ENCODE data around the gene AHRR. TPM values are rescaled to one million over a fixed set of nuclear protein-coding genes. Genes with fewer than 3 reads are reported as not detected.

AHRR gene
- polyA plus RNA-seq, 2 of the 4 experiments (the other 2 are of a cell fraction), result 1.2 to 1.7 TPM

DNA sequence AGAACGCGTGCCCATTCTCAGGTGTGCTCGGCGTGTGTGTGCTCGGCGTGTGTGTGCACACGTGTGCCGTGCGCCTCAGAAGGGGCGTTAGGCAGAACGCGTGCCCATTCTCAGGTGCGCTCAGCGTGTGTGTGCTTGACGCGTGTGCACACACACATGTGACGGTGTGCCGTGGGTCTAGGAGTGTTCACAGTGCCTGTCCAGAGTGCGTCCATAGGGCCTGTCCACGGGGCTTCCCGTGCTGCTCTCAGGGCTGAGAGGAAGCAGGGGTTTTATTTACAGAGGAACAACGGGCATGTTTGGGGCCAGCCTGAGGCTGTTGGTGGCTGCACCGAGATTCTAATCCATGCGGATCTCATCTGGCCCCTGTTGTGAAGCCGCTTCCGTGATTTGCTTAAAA, 14.2 kb upstream of the AHRR start:
- H3K4me3 ChIP-seq, result no peak overlapping the region
- H3K9me3 ChIP-seq, result no peaks in the 10 kb centered on the region
- no peak for ATAC-seq
- POLR2A ChIA-PET, result no interaction called here
- no peak overlapping the region for H3K27ac ChIP-seq
- TF ChIP-seq POLR2A (IDR thresholded peaks at IDR 0.05; ENCODE audit: low read length), result no peak
- TF ChIP-seq HOXA7 (CRISPR knock-in tag; IDR thresholded peaks at IDR 0.05), result no peak
- TF ChIP-seq ZNF302 (CRISPR knock-in tag; IDR thresholded peaks at IDR 0.05), result no peak
- no peak for TF ChIP-seq ESRRA (IDR thresholded peaks at IDR 0.05; ENCODE audit: borderline replicate concordance, low read length)
- no peak for TF ChIP-seq CBX2 (IDR thresholded peaks at IDR 0.05; ENCODE audit: borderline replicate concordance, low read depth)
- TF ChIP-seq NR3C1 (IDR thresholded peaks at IDR 0.05), result no peak
- TF ChIP-seq, protein P1, sequence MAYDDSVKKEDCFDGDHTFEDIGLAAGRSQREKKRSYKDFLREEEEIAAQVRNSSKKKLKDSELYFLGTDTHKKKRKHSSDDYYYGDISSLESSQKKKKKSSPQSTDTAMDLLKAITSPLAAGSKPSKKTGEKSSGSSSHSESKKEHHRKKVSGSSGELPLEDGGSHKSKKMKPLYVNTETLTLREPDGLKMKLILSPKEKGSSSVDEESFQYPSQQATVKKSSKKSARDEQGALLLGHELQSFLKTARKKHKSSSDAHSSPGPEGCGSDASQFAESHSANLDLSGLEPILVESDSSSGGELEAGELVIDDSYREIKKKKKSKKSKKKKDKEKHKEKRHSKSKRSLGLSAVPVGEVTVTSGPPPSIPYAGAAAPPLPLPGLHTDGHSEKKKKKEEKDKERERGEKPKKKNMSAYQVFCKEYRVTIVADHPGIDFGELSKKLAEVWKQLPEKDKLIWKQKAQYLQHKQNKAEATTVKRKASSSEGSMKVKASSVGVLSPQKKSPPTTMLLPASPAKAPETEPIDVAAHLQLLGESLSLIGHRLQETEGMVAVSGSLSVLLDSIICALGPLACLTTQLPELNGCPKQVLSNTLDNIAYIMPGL (CRISPR knock-in tag; IDR thresholded peaks at IDR 0.05; ENCODE audit: borderline replicate concordance), result no peak
- no peak for TF ChIP-seq HDAC2 (IDR thresholded peaks at IDR 0.05)
- TF ChIP-seq NPAS2 (CRISPR knock-in tag; IDR thresholded peaks at IDR 0.05; ENCODE audit: borderline replicate concordance), result no peak
- TF ChIP-seq HOXB5 (CRISPR knock-in tag; IDR thresholded peaks at IDR 0.05), result no peak
- no peak for TF ChIP-seq TFCP2L1 (CRISPR knock-in tag; IDR thresholded peaks at IDR 0.05)
- TF ChIP-seq BHLHE40 (IDR thresholded peaks at IDR 0.05; ENCODE audit: low read depth, low read length), result no peak
- no peak for TF ChIP-seq EHMT2 (IDR thresholded peaks at IDR 0.05; ENCODE audit: low read depth)
- TF ChIP-seq RFX5 (IDR thresholded peaks at IDR 0.05), result no peak
- no peak for TF ChIP-seq CHD2 (IDR thresholded peaks at IDR 0.05; ENCODE audit: low read length, partially characterized antibody)
- TF ChIP-seq, protein P2, sequence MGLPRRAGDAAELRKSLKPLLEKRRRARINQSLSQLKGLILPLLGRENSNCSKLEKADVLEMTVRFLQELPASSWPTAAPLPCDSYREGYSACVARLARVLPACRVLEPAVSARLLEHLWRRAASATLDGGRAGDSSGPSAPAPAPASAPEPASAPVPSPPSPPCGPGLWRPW (IDR thresholded peaks at IDR 0.05), result no peak
- no peak for TF ChIP-seq MYC (IDR thresholded peaks at IDR 0.05; ENCODE audit: borderline replicate concordance, low read length)
- TF ChIP-seq GATA3 (IDR thresholded peaks at IDR 0.05; ENCODE audit: borderline replicate concordance), result no peak
- no peak for TF ChIP-seq RARB (CRISPR knock-in tag; IDR thresholded peaks at IDR 0.05)
- TF ChIP-seq, protein P3, sequence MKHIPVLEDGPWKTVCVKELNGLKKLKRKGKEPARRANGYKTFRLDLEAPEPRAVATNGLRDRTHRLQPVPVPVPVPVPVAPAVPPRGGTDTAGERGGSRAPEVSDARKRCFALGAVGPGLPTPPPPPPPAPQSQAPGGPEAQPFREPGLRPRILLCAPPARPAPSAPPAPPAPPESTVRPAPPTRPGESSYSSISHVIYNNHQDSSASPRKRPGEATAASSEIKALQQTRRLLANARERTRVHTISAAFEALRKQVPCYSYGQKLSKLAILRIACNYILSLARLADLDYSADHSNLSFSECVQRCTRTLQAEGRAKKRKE (CRISPR knock-in tag; IDR thresholded peaks at IDR 0.05; ENCODE audit: low read depth), result no peak
- WGBS (ENCODE audit: missing lambda C conversion rate), result 91% methylated on average over 13 of the region's 26 CpGs
- CTCF ChIA-PET, result interaction anchor here (0.8 to 4.2 kb wide), 3 partner anchors 9 to 121 kb away, joined by 3 to 21 read pairs (median 5); partner anchors contain the start of gene AHRR
- DNase-seq (ENCODE audit: low read depth in 1 of 2, low spot score in 1 of 2), result no peak
- no peak for FAIRE-seq
- no peaks in the 10 kb centered on the region for H3K4me1 ChIP-seq
- H3K4me2 ChIP-seq, result no peak overlapping the region

DNA sequence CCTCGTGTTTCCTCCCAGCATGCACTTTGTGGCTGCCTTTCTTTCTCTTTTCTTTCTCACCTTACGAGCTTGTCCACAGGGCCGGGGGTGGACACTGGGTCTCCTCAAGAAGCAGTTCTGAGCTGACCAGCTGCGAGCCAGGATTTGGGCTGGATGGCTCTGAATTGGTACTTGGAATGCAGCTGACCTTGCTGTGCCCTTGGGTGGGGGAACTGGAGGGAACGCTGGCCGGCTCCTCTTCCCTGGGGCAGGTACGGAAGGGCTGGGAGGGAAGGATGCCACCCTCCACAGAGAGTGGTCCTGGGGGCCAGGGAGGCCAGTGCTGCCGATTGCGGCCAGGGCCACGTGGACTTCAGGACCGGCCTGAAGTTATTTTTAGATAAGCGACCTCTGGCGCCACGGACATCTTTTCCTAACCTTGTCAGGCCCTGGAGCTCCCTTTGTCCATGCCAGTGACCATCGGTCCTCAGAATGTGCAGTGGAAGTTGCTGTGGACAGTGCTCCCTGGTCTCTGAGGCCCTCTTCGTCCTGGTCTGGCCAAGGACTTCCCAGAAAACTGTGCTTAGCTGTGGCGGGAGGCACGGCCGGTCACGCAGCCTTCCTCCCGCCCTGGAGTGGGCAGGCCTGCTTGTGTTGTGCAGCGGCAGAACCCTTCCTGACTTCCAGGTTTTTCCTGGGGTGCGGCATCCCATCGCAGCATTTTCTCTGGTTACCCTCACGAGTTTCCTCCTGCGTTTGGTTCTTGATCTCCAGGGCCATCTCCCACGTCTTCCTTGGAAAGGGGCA, 13.5 kb upstream of the AHRR start:
- FAIRE-seq (no peak), DNase-seq (ENCODE audit: low read depth in 1 of 2, low spot score in 1 of 2) (no peak), ATAC-seq (no peak)
- WGBS (ENCODE audit: missing lambda C conversion rate), result 92% methylated on average over 25 of the region's 27 CpGs
- H3K4me2 ChIP-seq, result no peak overlapping the region
- CTCF ChIA-PET, result interaction anchor here (0.8 to 4.2 kb wide), 5 partner anchors 9 to 120 kb away, joined by 3 to 21 read pairs (median 3); partner anchors contain the start of gene AHRR
- no peak overlapping the region for H3K27ac ChIP-seq
- no peak overlapping the region for H3K4me3 ChIP-seq
- no peaks in the 10 kb centered on the region for H3K9me3 ChIP-seq
- POLR2A ChIA-PET, result no interaction called here
- no peak for TF ChIP-seq HOXB5 (CRISPR knock-in tag; IDR thresholded peaks at IDR 0.05)
- no peak for TF ChIP-seq ZC3H11A (IDR thresholded peaks at IDR 0.05)
- TF ChIP-seq NR3C1 (IDR thresholded peaks at IDR 0.05), result no peak
- no peak for TF ChIP-seq MAFK (IDR thresholded peaks at IDR 0.05; ENCODE audit: partially characterized antibody)
- TF ChIP-seq POLR2A (IDR thresholded peaks at IDR 0.05; ENCODE audit: low read length), result no peak
- TF ChIP-seq, protein P4, sequence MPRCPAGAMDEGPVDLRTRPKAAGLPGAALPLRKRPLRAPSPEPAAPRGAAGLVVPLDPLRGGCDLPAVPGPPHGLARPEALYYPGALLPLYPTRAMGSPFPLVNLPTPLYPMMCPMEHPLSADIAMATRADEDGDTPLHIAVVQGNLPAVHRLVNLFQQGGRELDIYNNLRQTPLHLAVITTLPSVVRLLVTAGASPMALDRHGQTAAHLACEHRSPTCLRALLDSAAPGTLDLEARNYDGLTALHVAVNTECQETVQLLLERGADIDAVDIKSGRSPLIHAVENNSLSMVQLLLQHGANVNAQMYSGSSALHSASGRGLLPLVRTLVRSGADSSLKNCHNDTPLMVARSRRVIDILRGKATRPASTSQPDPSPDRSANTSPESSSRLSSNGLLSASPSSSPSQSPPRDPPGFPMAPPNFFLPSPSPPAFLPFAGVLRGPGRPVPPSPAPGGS (IDR thresholded peaks at IDR 0.05), result no peak
- TF ChIP-seq RCOR1 (IDR thresholded peaks at IDR 0.05; ENCODE audit: low read depth, low read length), result no peak
- no peak for TF ChIP-seq BHLHE40 (IDR thresholded peaks at IDR 0.05; ENCODE audit: low read depth, low read length)
- TF ChIP-seq KDM1A (IDR thresholded peaks at IDR 0.05; ENCODE audit: low read depth), result no peak
- TF ChIP-seq CEBPB (IDR thresholded peaks at IDR 0.05), result no peak
- no peak for TF ChIP-seq RAD21 (conservative IDR thresholded peaks at IDR 0.05 in 1 of 2, IDR thresholded peaks at IDR 0.05 in 1 of 2)
- TF ChIP-seq, protein P5, sequence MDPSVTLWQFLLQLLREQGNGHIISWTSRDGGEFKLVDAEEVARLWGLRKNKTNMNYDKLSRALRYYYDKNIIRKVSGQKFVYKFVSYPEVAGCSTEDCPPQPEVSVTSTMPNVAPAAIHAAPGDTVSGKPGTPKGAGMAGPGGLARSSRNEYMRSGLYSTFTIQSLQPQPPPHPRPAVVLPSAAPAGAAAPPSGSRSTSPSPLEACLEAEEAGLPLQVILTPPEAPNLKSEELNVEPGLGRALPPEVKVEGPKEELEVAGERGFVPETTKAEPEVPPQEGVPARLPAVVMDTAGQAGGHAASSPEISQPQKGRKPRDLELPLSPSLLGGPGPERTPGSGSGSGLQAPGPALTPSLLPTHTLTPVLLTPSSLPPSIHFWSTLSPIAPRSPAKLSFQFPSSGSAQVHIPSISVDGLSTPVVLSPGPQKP (IDR thresholded peaks at IDR 0.05; ENCODE audit: low read depth, low read length), result no peak
- no peak for TF ChIP-seq FOXS1 (CRISPR knock-in tag; IDR thresholded peaks at IDR 0.05)
- TF ChIP-seq TFCP2L1 (CRISPR knock-in tag; IDR thresholded peaks at IDR 0.05), result no peak
- no peak for TF ChIP-seq HOXA7 (CRISPR knock-in tag; IDR thresholded peaks at IDR 0.05)
- no peak for TF ChIP-seq HOXB13 (CRISPR knock-in tag; IDR thresholded peaks at IDR 0.05; ENCODE audit: low read depth)
- H3K4me1 ChIP-seq, result no peaks in the 10 kb centered on the region
